HG03108 (cell line): Measurements from ENCODE around the gene TANGO6.

Experiments used
- ATAC-seq: cut with Tn5 transposase; IDR thresholded peaks from one replicate; pipeline ENCODE4 v1.9.1; 2021; ENCODE audit warnings: moderate library complexity; ENCODE audit not compliant: unreplicated experiment

TANGO6 gene

GRCh38 chr16:68860978-68861892 is 17.9 kb downstream of the TANGO6 start:
- no peak for ATAC-seq

DNA sequence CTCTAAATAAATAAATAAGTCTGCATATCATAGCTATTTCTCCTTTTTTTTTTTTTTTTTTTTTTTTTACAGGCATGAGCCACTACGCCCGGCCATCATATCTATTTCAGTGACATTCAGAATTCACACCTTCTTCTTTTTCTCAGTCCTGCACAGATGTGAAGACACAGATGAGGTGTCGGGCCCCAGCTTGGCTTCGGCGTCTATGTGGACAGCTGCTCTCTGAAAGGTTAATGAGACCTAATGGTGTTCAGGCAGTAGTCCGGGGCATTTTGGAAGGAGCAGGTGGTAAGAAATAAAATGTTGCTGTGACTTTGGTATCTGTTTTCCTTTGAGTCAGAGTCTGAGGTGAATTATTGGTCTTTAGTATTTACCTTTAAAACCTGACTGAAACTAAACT is 23.6 kb downstream of the TANGO6 start:
- ATAC-seq, result no peak

GRCh38 chr16:68869492-68870088 is 26.3 kb downstream of the TANGO6 start:
- ATAC-seq, result no peak

- no peak for ATAC-seq
Measured at GRCh38 chr16:68873635-68874471, 30.5 kb downstream of the TANGO6 start.

DNA sequence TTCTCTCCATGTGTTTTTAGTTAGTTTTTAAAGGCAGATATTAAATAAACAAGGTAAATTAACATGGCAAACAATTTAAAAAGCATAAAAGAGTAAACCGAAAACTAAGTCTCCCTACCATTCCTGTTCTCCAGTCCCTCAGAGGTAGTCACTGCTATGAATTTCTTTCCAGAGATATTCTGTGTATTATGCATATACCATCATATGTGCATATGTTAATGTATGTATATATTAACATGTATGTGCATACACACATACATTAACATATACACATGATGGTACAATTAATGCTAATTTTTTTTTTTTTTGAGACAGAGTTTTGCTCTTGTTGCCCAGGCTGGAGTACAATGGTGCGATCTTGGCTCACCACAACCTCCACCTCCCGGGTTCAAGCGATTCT is 32.5 kb downstream of the TANGO6 start:
- ATAC-seq, result no peak

GRCh38 chr16:68883685-68884084 is 40.4 kb downstream of the TANGO6 start:
- no peak for ATAC-seq

DNA sequence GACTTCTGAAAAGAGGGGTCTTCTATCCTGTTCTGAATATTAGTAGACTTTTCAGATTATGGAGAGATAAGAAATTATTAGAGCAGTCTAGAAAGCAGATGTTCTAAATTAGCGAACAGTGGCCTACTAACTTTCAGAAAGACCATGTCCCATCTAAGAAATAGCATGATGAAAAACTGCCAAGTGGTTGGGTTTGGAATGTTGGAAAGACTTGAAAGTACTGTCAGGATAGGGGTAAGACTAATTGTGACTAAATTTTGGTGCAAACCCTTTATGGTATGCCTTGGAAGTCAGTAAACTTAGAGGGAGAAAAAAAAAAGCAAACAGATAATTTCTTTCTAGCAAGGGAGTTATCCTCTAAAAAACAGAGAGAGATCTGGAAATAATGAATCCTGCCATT is 41.1 kb downstream of the TANGO6 start:
- no peak for ATAC-seq

DNA sequence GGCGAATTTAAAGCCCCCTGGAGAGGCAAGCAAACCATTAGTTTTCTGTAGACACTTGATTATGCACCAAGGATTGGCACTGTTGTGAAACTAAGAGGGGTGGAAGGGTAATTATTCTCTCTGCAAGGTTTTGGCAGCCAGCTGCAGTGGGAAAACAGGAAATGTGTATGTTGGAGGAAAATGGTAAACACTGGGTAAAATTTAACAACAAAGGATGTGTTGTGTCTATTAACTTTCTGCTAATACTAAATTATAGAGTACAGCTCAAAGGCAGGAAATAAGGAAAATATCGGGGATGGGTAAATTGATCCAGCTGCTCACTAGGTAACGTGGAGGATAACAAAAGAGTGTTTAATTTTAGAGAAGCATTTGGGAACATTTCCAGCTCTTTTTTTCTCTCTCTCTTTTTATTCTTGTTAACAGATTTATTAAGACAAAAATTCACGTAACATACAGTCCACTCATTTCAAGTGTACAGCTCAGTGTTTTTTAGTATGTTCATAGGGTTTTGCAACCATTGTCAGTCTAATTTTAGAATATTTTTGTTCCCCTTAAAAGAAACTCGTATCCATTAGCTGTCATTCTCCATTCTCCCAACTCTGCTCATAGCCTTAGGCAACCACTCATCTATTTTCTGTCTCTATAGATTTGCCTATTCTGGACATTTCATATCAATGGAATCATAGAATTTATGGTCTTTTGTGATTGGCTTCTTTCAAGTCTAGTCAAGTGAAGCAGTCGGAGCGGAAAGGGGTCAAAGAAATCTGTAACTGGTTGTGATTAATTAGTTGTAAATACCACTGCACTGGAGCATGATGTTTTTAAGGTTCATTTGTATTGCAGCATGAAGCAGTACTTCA is 41.8 kb downstream of the TANGO6 start:
- no peak for ATAC-seq

DNA sequence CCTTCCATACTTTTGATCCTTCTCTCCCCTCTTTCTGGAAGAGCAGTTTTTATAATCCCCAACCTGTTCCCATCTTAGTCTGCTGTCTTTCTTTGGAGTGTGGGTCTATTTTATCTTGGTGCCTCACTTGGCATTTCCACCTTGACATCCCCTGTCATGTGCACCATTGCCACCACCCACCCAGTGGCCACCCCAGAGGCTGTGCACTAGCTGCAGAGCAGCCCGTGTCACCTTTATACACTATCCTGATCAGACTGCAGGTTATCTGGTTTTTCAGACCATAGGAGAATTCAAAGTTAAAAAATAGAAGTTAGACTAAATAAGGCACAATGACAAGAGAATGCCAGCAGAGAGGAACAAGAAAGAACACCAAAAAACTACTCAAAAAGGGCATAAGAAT is 43.8 kb downstream of the TANGO6 start:
- ATAC-seq, result no peak

- ATAC-seq, result no peak
Measured at GRCh38 chr16:68889508-68890150, 46.3 kb downstream of the TANGO6 start.

- no peak for ATAC-seq
Measured at GRCh38 chr16:68892214-68892613, 48.9 kb downstream of the TANGO6 start.

- no peak for ATAC-seq
Measured at GRCh38 chr16:68892898-68893297, 49.6 kb downstream of the TANGO6 start.

GRCh38 chr16:68893710-68894705 is 50.7 kb downstream of the TANGO6 start:
- ATAC-seq, result no peak

DNA sequence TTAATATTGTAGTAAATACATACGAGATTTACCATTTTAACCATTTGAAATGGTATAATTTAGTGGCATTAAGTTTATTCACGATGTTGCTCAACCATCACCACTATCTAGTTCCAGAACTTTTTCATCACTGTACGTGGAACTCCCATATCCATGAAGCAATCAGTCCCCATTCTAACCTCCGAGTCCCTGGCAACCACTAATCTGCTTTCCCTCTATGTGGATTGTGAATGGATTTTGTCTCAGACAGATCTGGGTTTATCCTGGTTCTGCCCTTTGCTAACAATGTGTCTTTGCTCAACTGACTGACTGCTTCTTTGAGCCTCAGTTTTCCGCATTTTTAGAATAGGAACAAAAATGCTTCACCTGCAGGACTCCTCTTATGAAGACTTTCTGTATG is 51.4 kb downstream of the TANGO6 start:
- no peak for ATAC-seq

- ATAC-seq, result no peak
Measured at GRCh38 chr16:68898026-68898425, 54.7 kb downstream of the TANGO6 start.

DNA sequence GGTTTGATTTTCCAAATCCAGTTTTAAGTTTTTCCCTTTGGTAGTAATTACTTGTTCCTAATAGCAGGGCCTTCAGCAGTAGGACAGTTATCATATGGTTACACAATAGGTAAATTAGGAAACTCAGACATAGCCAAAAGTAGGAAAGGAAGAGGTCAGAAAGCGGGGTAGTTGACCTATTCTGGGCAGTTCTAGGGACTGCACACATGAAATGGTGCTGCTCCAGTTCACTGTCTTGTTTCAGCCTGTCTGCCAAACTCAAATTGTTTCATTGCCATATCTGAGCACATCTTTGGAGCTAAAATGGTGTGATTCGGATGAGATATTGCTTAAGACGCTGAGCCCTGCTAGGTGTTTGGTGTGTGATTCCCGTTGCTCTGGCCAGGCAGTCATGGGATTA is 56.7 kb downstream of the TANGO6 start:
- ATAC-seq, result no peak

DNA sequence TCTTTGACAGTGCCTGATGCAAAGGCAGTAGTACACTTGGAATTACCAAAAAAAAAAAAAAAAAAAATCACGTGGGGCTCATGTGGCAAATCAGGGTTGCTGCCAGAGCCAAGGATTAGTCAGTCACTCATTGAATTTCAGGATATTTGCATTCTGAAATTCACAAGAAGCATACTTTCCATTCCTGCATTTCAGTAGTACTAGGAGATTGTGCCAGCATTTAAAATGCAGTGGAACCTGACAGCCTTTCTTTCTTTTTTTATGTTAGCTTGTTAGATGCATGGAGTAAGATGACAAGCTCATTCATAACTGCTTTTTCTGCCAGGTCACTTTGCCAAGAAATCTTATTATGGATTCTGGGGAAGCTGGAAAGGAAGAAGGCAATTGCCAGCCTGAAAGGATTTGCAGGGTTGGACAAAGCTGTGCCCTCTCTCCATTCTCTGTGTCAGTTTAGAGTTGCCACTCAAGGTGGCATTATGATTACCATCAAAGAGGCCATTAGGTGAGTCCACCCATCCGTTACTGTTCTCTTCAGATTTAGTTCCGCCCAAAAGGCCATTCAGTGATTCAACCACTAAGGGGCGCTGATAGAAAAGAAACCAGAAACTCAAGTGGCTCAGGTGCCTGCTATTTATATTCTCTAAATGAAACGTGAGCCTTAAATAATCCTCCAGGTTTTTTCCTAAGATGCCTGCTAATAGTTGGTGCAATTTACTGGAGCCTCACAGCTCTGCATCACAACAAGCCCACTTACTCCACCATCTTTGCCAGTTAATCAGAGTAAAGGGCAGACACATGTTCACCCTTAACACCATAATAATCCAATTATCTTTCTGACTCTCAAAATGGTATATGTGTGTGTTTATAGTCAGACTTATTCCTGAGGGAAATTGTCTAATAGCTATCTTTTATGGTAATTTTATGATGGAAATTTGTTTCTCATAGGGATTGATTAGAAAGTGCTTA is 59.0 kb downstream of the TANGO6 start:
- no peak for ATAC-seq

- no peak for ATAC-seq
Measured at GRCh38 chr16:68902969-68903345, 59.6 kb downstream of the TANGO6 start.
